SKM-1 (cell line): ENCODE results near the gene TAS2R20.
"Not testable (repeated sequence)": the region's sequence is repeated elsewhere in the genome, so short reads cannot be mapped to it uniquely, and the experiment has no call there.

ENCODE experiments used
- DNase-seq: peaks from one replicate; lab custom pipeline; 2025; ENCODE audit not compliant: unreplicated experiment; lab: John Stamatoyannopoulos, UW

TAS2R20 gene, protein sequence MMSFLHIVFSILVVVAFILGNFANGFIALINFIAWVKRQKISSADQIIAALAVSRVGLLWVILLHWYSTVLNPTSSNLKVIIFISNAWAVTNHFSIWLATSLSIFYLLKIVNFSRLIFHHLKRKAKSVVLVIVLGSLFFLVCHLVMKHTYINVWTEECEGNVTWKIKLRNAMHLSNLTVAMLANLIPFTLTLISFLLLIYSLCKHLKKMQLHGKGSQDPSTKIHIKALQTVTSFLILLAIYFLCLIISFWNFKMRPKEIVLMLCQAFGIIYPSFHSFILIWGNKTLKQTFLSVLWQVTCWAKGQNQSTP

DNA sequence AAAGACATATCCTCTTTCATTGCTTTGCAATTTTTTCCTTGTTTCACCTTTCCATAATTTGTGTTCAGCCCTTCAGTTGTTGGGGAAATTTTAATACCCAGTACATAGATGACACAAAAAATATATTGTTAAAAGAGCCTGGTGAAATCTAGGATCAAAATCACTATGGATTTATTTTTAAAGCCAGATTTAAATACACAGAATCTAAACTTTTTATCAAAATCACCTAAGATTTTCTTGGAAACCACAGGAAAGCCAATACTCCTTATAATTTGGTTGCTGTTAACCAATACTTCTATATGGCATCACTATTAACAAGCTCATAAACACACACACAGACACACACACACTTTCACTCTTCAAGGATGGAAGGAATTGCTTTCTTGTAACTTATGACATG is at the start of gene TAS2R20:
Gene TAS2R20, minus strand, starts transcription at position 101 of the 400 bp plus-strand sequence. CDS start 429 bp downstream, outside the sequence.
- no peak for DNase-seq

DNA sequence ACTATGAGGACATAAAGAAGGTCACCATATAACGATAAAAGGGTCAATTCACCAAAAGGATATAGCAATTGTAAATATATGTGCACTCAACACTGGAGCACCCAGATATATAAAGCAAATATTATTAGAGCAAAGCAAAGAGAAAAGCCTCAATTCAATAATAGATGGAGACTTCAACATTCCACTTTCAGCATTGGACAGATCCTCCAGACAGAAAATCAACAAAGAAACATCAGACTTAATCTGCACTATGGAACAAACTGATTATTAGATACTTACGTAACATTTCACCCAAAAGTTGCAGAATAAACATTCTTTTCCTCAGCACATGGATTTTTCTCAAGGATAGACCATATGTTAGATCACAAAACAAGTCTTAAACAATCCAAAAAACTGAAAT is 43.3 kb upstream of the TAS2R20 start:
- DNase-seq, result not testable (repeated sequence)

- no peak for DNase-seq
These were observed 42.1 kb upstream of the TAS2R20 start for GRCh38 chr12:11040162-11040561.

GRCh38 chr12:11039171-11039570 is 41.1 kb upstream of the TAS2R20 start:
- DNase-seq, result no peak

DNA sequence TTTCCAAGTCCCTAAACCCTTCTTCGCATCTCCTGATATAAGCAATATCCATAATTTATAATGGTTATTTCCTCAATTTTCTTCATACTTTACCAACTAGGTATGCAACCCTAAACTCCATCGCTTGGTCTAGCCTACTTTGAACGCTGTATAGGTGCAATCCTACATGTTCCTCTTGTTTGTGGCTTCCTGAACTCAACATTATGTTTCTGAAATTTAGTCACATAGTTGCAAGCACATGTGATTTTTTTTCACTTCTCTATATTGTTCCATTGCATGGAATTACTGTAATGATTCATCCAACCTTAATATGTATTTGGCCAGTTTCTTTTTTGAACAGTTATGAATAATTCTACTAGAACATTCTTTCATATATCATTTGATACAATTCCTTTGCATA is 35.9 kb upstream of the TAS2R20 start:
- not testable (repeated sequence) for DNase-seq

DNA sequence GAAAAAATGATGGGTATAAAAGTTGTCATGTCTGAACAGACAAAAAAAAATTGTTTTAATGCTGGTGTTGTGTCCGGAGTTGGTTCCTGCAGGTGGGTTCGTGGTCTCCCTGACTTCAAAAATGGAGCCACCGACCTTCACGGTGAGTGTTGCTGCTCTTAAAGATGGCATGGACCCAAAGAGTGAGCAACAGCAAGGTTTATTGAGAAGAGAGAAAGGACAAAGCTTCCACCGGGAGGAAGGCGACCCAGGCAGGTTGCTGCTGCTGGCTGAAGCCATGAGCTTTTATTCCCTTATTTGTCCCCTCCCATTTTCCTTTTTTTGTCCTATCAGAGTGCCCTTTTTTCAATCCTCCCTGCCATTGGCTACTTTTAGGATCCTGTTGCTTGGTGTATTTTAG is 33.2 kb upstream of the TAS2R20 start, which contains the start of gene TAS2R31:
Gene TAS2R31, minus strand, starts transcription at position 101 of the 400 bp plus-strand sequence. Its CDS starts 72 bp downstream, at position 29.
- no peak for DNase-seq

GRCh38 chr12:11026118-11026517 is 28.0 kb upstream of the TAS2R20 start:
- DNase-seq, result no peak

DNA sequence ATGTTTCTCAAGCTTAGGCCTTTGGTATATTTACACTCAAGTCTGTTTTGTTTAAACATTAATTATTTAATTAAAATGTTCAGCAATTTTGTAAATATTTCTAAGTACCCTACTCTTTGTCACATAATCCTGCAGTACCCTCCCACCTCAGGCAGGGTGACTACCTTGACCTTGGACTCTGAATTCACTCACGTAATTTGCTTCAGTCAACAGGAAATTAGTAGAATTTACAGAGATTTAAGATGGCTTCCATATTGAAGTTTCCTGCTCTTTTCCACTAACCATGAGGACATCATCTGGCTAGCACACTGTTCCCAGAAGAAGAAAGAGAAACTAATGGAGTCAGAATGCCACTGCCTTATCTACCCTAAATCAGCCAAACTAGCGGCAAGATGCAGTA is 25.3 kb upstream of the TAS2R20 start:
- DNase-seq, result no peak

DNA sequence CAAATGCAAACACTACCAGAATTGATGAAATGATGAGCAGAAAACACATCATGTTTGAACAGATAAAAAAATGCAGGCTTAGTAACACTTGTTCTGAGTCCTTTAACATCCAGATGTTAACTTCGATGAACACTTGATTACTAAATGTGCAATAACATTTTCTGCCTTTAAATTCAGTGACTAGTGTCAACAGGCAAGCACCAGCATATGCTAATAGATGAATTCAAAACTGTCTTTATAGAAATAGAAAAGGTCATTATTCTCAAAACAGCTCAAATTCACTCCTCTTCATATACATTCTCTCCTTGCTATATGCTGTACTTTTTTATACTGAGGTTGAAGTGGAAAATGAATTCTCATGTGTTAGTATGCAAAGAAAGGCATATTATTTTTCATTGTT is 24.4 kb upstream of the TAS2R20 start, which contains the start of gene TAS2R19:
Gene TAS2R19, minus strand, starts transcription at position 101 of the 400 bp plus-strand sequence. Its CDS starts 49 bp downstream, at position 52.
- no peak for DNase-seq

- DNase-seq, result no peak
These were observed 18.8 kb upstream of the TAS2R20 start for GRCh38 chr12:11016937-11017336.

DNA sequence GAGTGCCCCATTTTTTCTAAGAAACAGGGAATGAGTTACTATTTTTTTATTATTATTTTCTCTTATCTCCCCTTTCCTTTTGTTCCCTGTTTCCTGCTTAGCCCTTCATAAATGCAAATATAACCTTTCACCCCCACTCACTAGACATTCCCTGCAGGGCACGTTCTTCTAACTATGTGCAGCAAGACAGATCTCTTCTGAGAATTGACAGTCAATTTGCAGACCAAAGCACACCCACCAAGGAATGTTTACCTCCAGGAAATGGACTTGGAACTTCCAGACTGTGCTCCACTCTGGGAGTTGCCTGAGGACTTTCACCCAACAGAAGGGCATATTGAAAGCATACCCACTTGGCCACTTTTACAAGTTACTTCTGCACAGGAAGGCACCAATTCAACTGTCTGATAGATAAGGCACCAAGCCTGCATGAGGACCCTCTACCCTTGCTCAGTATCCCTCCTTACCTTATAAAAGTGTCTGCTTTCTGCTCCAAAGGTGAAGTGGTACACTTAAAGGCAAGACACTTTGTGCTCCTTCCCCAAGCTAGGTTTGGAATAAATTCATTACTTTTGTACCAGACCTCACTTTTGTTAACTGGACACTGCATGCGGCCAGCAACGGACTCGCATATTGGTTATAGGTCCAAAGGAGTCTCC is 17.8 kb upstream of the TAS2R20 start:
- DNase-seq, result no peak

GRCh38 chr12:11014234-11014633 is 16.1 kb upstream of the TAS2R20 start:
- no peak for DNase-seq

- no peak for DNase-seq
These were observed 9.5 kb upstream of the TAS2R20 start for GRCh38 chr12:11007608-11008007.

DNA sequence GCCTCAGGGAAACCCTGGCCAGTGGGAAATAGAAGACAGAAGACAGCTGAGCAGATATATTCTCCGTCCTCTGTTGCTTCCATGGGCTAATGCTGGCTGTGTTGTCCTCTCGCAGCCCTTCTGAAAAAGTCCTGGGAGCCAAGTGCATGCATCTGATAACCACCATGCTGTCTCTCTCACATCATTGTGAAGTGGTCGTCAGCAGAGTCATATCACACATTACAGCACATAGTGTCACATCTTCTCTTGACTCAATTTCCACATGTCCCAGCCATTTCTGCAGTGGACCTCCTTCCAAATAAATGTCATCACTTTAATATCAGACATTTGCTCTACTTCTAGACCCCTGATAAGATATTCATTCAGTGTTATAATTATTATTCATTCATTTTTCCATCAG is 3.8 kb downstream of the TAS2R20 start:
- DNase-seq, result no peak

DNA sequence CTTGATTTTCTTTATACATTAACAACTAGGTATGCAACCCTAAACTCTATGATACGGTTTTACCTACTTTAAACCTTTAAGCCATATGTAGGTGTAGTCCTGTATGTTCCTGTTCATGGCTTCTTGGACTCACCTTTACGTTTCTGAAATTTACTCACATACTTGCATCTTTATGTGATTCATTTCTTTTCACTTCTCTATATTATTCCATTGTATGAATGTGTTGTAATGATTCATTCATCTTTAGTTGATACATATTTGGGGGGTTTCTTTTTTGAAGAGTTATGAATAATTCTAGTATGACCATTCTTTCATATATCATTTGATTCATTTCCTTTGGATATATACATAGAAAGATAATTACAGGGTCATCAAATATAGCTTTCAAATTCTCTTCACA is 9.0 kb downstream of the TAS2R20 start:
- DNase-seq, result no peak

GRCh38 chr12:10986812-10987211 is 11.3 kb downstream of the TAS2R20 start, which contains the start of gene TAS2R50:
Gene TAS2R50, minus strand, starts transcription at chr12:10986912. Its CDS starts 52 bp downstream, at chr12:10986860.
- DNase-seq, result no peak

DNA sequence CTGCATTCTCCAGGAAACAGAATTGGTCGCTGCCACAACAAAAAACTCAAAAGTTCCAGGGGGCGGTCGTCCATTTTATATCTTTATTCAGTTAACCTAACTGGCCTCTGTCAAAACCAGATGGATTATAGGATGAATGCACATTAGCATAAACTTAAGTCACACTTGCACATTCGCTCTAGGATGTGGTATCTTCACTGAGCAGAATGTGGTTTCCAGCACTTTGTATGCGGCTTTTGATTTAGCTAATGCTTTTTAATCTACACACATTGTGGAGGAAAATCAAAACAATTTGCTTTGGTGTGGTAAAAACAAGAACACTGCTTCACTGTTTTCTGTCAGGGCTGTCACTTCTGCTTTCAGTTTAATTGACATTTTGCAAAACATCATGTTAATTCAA is 15.9 kb downstream of the TAS2R20 start:
- no peak for DNase-seq

DNA sequence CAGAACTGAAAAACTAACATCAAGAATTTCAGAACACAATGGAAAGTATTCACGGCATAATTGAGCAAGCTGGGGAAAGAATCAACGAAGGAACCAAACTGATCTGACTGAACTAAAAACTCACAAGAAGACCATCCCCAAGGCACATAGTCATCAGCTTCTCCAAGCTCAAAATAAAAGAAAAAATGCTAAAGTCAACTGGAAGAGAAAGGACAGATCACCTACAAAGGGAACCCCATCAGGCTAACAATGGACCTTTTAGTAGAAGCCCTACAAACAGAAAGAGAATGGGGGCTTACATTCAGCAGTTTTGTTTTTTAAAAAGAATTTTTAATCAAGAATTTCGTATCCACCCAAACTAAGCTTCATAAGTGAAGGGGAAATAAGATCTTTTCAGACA is 23.1 kb downstream of the TAS2R20 start:
- no peak for DNase-seq

GRCh38 chr12:10968765-10969456 is 29.2 kb downstream of the TAS2R20 start:
- no peak for DNase-seq

DNA sequence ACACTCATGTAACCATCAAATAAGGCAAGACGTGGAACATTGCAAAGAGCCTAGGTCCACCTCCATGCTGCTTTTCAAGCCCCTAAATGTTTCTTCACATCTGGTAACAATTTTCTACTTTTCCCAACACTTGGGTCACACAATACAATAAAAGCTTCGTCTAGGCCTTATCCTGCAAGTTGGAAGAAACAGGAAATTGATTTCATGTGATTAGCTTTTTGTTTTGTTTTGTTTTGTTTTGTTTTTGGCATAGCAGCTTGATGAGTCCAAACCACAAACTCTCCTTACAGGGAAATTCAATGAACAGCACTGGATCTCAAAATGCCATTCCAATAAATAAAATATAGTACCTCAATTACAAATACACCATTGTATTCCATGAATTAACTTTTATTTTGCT is 30.7 kb downstream of the TAS2R20 start:
- no peak for DNase-seq

GRCh38 chr12:10966314-10966713 is 31.8 kb downstream of the TAS2R20 start:
- no peak for DNase-seq

DNA sequence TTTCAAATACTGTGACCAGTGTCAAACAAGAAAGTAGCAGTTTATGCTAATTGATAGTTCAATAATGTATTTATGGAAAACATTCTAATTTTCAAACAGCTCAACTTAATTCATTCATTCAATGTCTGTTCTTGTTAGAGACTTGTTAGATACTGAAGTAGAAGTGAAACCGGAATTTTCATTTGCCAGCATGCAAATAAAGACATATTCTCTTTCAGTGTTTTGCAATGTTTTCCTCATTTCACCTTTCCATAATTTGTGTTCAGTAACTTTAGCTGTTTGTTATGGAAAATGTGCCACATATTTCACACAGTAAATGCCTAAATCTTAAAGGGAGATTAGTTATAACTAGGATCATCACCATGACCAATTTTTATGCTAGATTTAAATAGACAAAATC is 32.6 kb downstream of the TAS2R20 start:
- no peak for DNase-seq
